Epithelial cell of esophagus (primary cell): ENCODE measurements around the gene WDFY3.

Source experiments
- DNase-seq: peaks from one replicate; pipeline ENCODE4 v3.0.0; 2010; ENCODE audit warnings: low read depth
- H3K4me3 ChIP-seq: 2 replicates; pipeline ENCODE4 v1.5.1; 2011; ENCODE audit warnings: mild to moderate bottlenecking, low read length, control low read depth
- CTCF ChIP-seq: IDR thresholded peaks from 2 replicates; pipeline ENCODE4 v1.5.1; 2011; ENCODE audit warnings: low read depth, mild to moderate bottlenecking, low read length, control low read depth, inconsistent platforms; ENCODE audit not compliant: insufficient read depth; ENCODE audit errors: missing control alignments

WDFY3 gene

GRCh38 chr4:84734037-84734436 lies 232.5 kb downstream of the WDFY3 start:
- no peak for TF ChIP-seq CTCF
- no peak for DNase-seq
- no peak overlapping the region for H3K4me3 ChIP-seq

- H3K4me3 ChIP-seq, result no peak overlapping the region
- DNase-seq, result no peak
- no peak for TF ChIP-seq CTCF
Observed at GRCh38 chr4:84733343-84734033, 233.0 kb downstream of the WDFY3 start.

- no peak for TF ChIP-seq CTCF
- H3K4me3 ChIP-seq, result no peak overlapping the region
- no peak for DNase-seq
Observed at GRCh38 chr4:84730375-84730774, 236.1 kb downstream of the WDFY3 start.

GRCh38 chr4:84727491-84727890 lies 239.0 kb downstream of the WDFY3 start:
- TF ChIP-seq CTCF, result no peak
- H3K4me3 ChIP-seq, result no peak overlapping the region
- no peak for DNase-seq

DNA sequence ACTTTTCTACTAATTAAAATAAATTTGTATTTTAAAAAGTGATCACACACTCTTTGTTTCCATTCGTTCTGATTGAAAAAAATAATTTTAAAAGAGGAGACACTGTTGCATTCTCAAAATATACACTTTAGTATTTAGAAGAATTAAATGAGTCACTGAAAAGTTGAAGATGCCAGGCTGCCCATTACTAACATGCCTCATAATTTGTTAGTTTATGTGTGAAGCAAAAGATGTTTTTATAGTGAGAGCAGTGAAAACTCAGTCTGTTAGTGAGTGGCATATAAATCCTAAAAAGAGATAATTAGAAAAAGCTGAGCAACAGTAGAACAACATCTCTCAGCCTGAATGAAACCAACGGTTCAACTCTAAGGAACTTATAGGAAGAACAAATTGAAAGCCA lies 240.1 kb downstream of the WDFY3 start:
- DNase-seq, result no peak
- no peak overlapping the region for H3K4me3 ChIP-seq
- no peak for TF ChIP-seq CTCF

DNA sequence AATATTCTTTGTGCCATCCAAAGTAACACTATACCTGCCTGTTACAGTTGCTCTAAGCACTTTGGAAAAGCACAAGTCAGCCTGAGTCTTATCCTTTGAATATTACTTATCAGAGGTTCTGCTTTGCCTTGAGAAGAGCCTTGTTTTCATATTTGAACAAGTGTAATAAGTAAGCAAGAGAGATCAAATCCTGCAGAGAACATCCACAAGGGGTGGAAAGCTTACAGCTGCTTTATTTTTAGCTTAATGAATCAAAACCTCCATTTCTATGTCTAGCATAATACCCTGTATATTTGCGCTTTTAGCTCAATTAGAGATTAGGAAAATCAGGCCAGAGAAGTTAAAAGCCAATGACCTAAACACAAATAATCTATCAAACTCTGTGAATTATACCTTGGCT lies 243.8 kb downstream of the WDFY3 start:
- no peak overlapping the region for H3K4me3 ChIP-seq

More for the DNA sequence above, 243.8 kb downstream of the WDFY3 start:
- no peak for TF ChIP-seq CTCF
- DNase-seq, result no peak
